B cell (primary cell): Measurements from ENCODE around the gene GAL. TPM values are rescaled to one million over a fixed set of nuclear protein-coding genes. Genes with fewer than 3 reads are reported as not detected.

Experiments used
- ATAC-seq: fragments of 200-7000 bp; cut with Tn5 transposase; one replicate; pipeline ENCODE4 v1.10.0; 2021; ENCODE audit warnings: low read depth, mild to moderate bottlenecking, moderate number of reproducible peaks, moderate library complexity
- CTCF ChIA-PET: fragments of 350-600 bp; sonication (Branson Sonifier 250); formaldehyde crosslinking; loops from one replicate; lab custom pipeline; 2021; ENCODE audit warnings: antibody characterized with exemption, inconsistent platforms; lab: Charles Lee
- POLR2A ChIA-PET: fragments of 350-600 bp; sonication (Branson Sonifier 250); formaldehyde crosslinking; loops from one replicate; lab custom pipeline; 2021; ENCODE audit warnings: antibody characterized with exemption; lab: Charles Lee
- DNase-seq: peaks from one replicate; pipeline ENCODE4 v3.0.0; 2013
- H2AFZ ChIP-seq: 2 replicates; pipeline ENCODE4 v1.6.1; 2012; ENCODE audit warnings: mild to moderate bottlenecking, low read depth, low read length; ENCODE audit not compliant: insufficient read depth, poor library complexity, severe bottlenecking
- H3K27ac ChIP-seq, 2 donors: 1 replicate in 1 of 2; 2 replicates in 1 of 2; pipeline ENCODE4 v1.5.1; 2012 to 2013; ENCODE audit warnings: low read length in 2 of 2, mild to moderate bottlenecking in 2 of 2, moderate library complexity in 1 of 2
- H3K27me3 ChIP-seq, 4 experiments: fragments of 200-600 bp in 1 of 4; sonication (generic) in 1 of 4; replicated peaks in 1 of 4; 1 replicate in 2 of 4; 2 replicates in 2 of 4; pipeline versions ENCODE4 v1.6.1 to v1.7.0; 2013 to 2016; ENCODE audit warnings: low read length in 3 of 4, mild to moderate bottlenecking in 2 of 4, mixed read lengths in 1 of 4, moderate library complexity in 1 of 4; ENCODE audit not compliant: insufficient read depth in 4 of 4, control insufficient read depth in 3 of 4; ENCODE audit errors: control extremely low read depth in 1 of 4
- H3K36me3 ChIP-seq, 2 experiments: replicated peaks in 1 of 2; 1 replicate in 1 of 2; 2 replicates in 1 of 2; pipeline versions ENCODE4 v1.6.1 to v1.7.1; 2013; ENCODE audit warnings: low read length in 1 of 2; ENCODE audit not compliant: insufficient read depth in 2 of 2, control insufficient read depth in 1 of 2; ENCODE audit errors: control extremely low read depth in 1 of 2, extremely low read depth in 1 of 2
- H3K4me1 ChIP-seq, 2 donors: fragments of 200-600 bp in 1 of 2; sonication (generic) in 1 of 2; 1 replicate in 1 of 2; 2 replicates in 1 of 2; pipeline versions ENCODE4 v1.5.1 to v1.6.1; 2013 to 2017; ENCODE audit warnings: low read length in 2 of 2; ENCODE audit not compliant: control insufficient read depth in 2 of 2, insufficient read depth in 2 of 2
- H3K4me2 ChIP-seq: replicated peaks from 2 replicates; pipeline ENCODE3; 2012; ENCODE audit warnings: mild to moderate bottlenecking, low read depth, low read length; ENCODE audit not compliant: poor library complexity, severe bottlenecking
- H3K4me3 ChIP-seq, 5 experiments: fragments of 200-600 bp in 1 of 5; sonication (generic) in 1 of 5; 1 replicate in 3 of 5; 2 replicates in 2 of 5; pipeline versions ENCODE4 v1.5.1 to v1.7.0; 2011 to 2016; ENCODE audit warnings: low read length in 4 of 5, mild to moderate bottlenecking in 4 of 5, low read depth in 2 of 5, control low read depth in 1 of 5, moderate library complexity in 1 of 5; ENCODE audit not compliant: insufficient read depth in 1 of 5; ENCODE audit errors: control extremely low read depth in 1 of 5, extremely low read depth in 1 of 5
- H3K79me2 ChIP-seq: fragments of 200-600 bp; sonication (generic); one replicate; pipeline ENCODE4 v1.6.0; 2016; ENCODE audit warnings: low read length; ENCODE audit not compliant: control insufficient read depth, insufficient read depth
- H3K9ac ChIP-seq: fragments of 200-600 bp; sonication (generic); 2 replicates; pipeline ENCODE4 v1.6.1; 2017; ENCODE audit warnings: mild to moderate bottlenecking, low read length, moderate library complexity
- H3K9me3 ChIP-seq, 3 donors: one replicate each; pipeline versions ENCODE4 v1.6.1 to v1.7.1; 2013; ENCODE audit warnings: low read length in 2 of 3; ENCODE audit not compliant: control insufficient read depth in 2 of 3, insufficient read depth in 1 of 3; ENCODE audit errors: control extremely low read depth in 1 of 3
- H4K20me1 ChIP-seq: 2 replicates; pipeline ENCODE4 v1.6.0; 2012; ENCODE audit warnings: mild to moderate bottlenecking, low read length; ENCODE audit not compliant: insufficient read depth, control insufficient read depth, poor library complexity, severe bottlenecking
- H3K27ac Mint-ChIP-seq: one replicate; pipeline ENCODE4 v1.8.0; 2021; ENCODE audit warnings: mixed read lengths
- H3K27me3 Mint-ChIP-seq: one replicate; pipeline ENCODE4 v1.8.0; 2021; ENCODE audit warnings: mixed read lengths
- H3K4me1 Mint-ChIP-seq: one replicate; pipeline ENCODE4 v1.8.0; 2021; ENCODE audit warnings: mixed read lengths
- H3K4me3 Mint-ChIP-seq: one replicate; pipeline ENCODE4 v1.8.0; 2021; ENCODE audit warnings: mixed read lengths
- H3K9me3 Mint-ChIP-seq: one replicate; pipeline ENCODE4 v1.8.0; 2022; ENCODE audit warnings: mixed read lengths; ENCODE audit not compliant: insufficient read depth
- CTCF ChIP-seq: fragments of 200-600 bp; IDR thresholded peaks from one replicate; pipeline ENCODE4 v1.8.0; 2022; ENCODE audit warnings: antibody characterized with exemption, mild to moderate bottlenecking
- EZH2 ChIP-seq: IDR thresholded peaks from 2 replicates; pipeline ENCODE4 v1.6.1; 2012; ENCODE audit warnings: borderline replicate concordance, low read depth, mild to moderate bottlenecking, moderate library complexity, low read length; ENCODE audit not compliant: insufficient read depth, poor library complexity, severe bottlenecking
- WGBS: methylation state at CpG from one replicate; pipeline ENCODE4 v1.1.5; 2013; ENCODE audit warnings: missing lambda C conversion rate; ENCODE audit not compliant: insufficient coverage; 5-methylcytosine and 5-hydroxymethylcytosine counted together
- intact Hi-C: fragments of 100-400 bp; cut with micrococcal nuclease; formaldehyde crosslinking; loops from one replicate; pipeline ENCODE4 v1.10.0; 2022
- polyA plus RNA-seq: library from polyadenylated mRNA; depleted of rRNA; stranded (reverse); fragments of >200 nt; gene quantifications from 2 replicates; pipeline ENCODE4 v1.2.3, GENCODE V29; 2012
- total RNA-seq, 2 donors: library from RNA; stranded (reverse); fragments of 120-200 nt in 1 of 2; gene quantifications; 1 replicate in 1 of 2; 2 replicates in 1 of 2; pipeline versions ENCODE4 v1.2.3 to v1.2.4, GENCODE V29; 2013 to 2022

GAL gene
- total and polyA plus RNA-seq, 2 donors (not counting 1 experiment from before 2014, with no cell fraction given): not detected

GRCh38 chr11:68693484-68693882, 9.1 kb downstream of the GAL start:
- H3K36me3 ChIP-seq: no peaks in the 10 kb centered on the region

More at GRCh38 chr11:68693484-68693882, 9.1 kb downstream of the GAL start:
- Histone ChIP-seq H2AFZ (no peak overlapping the region), H3K27ac (no peak overlapping the region), H3K27me3 (peaks cover 0 to 7% (median 3%) of the 10 kb centered on the region in 4 experiments), H3K9ac (no peak overlapping the region), H3K4me2 (no peak overlapping the region), H3K9me3 (peaks cover 0 to 25% (median 9%) of the 10 kb centered on the region in 3 donors), H3K4me3 (no peak overlapping the region), H4K20me1 (no peaks in the 10 kb centered on the region), H3K4me1 (no peaks in the 10 kb centered on the region), H3K79me2 (no peaks in the 10 kb centered on the region)
- POLR2A ChIA-PET: no interaction called here
- H3K27me3 Mint-ChIP-seq: peaks cover 52% of the 10 kb centered on the region
- no peaks in the 10 kb centered on the region for H3K4me1 Mint-ChIP-seq
- no peak overlapping the region for H3K27ac Mint-ChIP-seq
- WGBS: 97% methylated on average over 8 of the region's 10 CpGs
- DNase-seq (no peak), ATAC-seq (no peak)
- CTCF ChIA-PET: no interaction called here
- no peak overlapping the region for H3K4me3 Mint-ChIP-seq
- H3K9me3 Mint-ChIP-seq: peaks cover 7% of the 10 kb centered on the region
- TF ChIP-seq EZH2 (no peak), CTCF (no peak)
- intact Hi-C loops: no loop called here
